Hepatocyte (in vitro differentiated cells): ENCODE data around the gene MDM2. TPM values are rescaled to one million over a fixed set of nuclear protein-coding genes. Genes with fewer than 3 reads are reported as not detected.

Source experiments
- DNase-seq: peaks from one replicate; pipeline ENCODE4 v3.0.0-alpha.2; 2016; ENCODE audit warnings: low spot score
- H2AFZ ChIP-seq: fragments of 200-600 bp; sonication (generic); 2 replicates; pipeline ENCODE4 v1.6.0; 2016; ENCODE audit warnings: antibody characterized with exemption, mild to moderate bottlenecking
- H3K27ac ChIP-seq: fragments of 200-600 bp; sonication (generic); 2 replicates; pipeline ENCODE4 v1.5.1; 2016; ENCODE audit warnings: mild to moderate bottlenecking
- H3K27me3 ChIP-seq: fragments of 200-600 bp; sonication (generic); 2 replicates; pipeline ENCODE4 v1.6.1; 2016
- H3K36me3 ChIP-seq: fragments of 200-600 bp; sonication (generic); replicated peaks from 2 replicates; pipeline ENCODE4 v1.5.1; 2016; ENCODE audit warnings: low read depth; ENCODE audit not compliant: insufficient read depth
- H3K4me1 ChIP-seq: fragments of 200-600 bp; sonication (generic); 2 replicates; pipeline ENCODE4 v1.5.1; 2016; ENCODE audit warnings: mild to moderate bottlenecking, moderate library complexity; ENCODE audit not compliant: insufficient read depth
- H3K4me2 ChIP-seq: fragments of 200-600 bp; sonication (generic); 2 replicates; pipeline ENCODE4 v1.6.0; 2016
- H3K4me3 ChIP-seq: fragments of 200-600 bp; sonication (generic); 2 replicates; pipeline ENCODE4 v1.5.1; 2016; ENCODE audit warnings: mild to moderate bottlenecking
- H3K79me2 ChIP-seq: fragments of 200-600 bp; sonication (generic); 2 replicates; pipeline ENCODE4 v1.6.0; 2017; ENCODE audit warnings: mild to moderate bottlenecking
- H3K9me2 ChIP-seq: fragments of 200-600 bp; sonication (generic); replicated peaks from 2 replicates; pipeline ENCODE4 v1.6.0; 2017; ENCODE audit warnings: mild to moderate bottlenecking; ENCODE audit not compliant: insufficient read depth
- H3K9me3 ChIP-seq: fragments of 200-600 bp; sonication (generic); 2 replicates; pipeline ENCODE4 v1.5.1; 2016; ENCODE audit warnings: low read depth, mild to moderate bottlenecking
- H4K20me1 ChIP-seq: fragments of 200-600 bp; sonication (generic); 2 replicates; pipeline ENCODE4 v1.6.0; 2016; ENCODE audit warnings: mild to moderate bottlenecking; ENCODE audit not compliant: insufficient read depth, poor library complexity, severe bottlenecking
- EZH2 ChIP-seq: fragments of 200-600 bp; sonication (generic); IDR thresholded peaks from 2 replicates; pipeline ENCODE4 v1.6.1; 2016; ENCODE audit warnings: antibody characterized with exemption, mild to moderate bottlenecking, borderline replicate concordance
- EZH2phosphoT487 ChIP-seq: fragments of 200-600 bp; sonication (generic); IDR thresholded peaks from one replicate; pipeline ENCODE4 v1.6.1; 2018; ENCODE audit warnings: antibody characterized with exemption, mild to moderate bottlenecking, low read depth, moderate library complexity; ENCODE audit not compliant: unreplicated experiment, severe bottlenecking
- WGBS: methylation state at CpG from one replicate; pipeline ENCODE4 v1.1.6; 2016; ENCODE audit warnings: low lambda C conversion rate; ENCODE audit errors: missing lambda C conversion rate; 5-methylcytosine and 5-hydroxymethylcytosine counted together
- polyA plus RNA-seq: library from polyadenylated mRNA; unstranded; fragments of >200 nt; fragmentation: Nextera tagmentation; extraction: Ambion mirVana; gene quantifications from 2 replicates; pipeline ENCODE4 v1.2.1, GENCODE V29; 2016
- total RNA-seq: library from RNA; depleted of rRNA; stranded (reverse); fragments of >200 nt; gene quantifications from 2 replicates; pipeline ENCODE4 v1.2.3, GENCODE V29; 2014
- TF ChIP-seq, protein P1 (sequence below): fragments of 200-600 bp; sonication (generic); IDR thresholded peaks from 2 replicates; pipeline ENCODE4 v1.5.1; 2016; ENCODE audit warnings: antibody characterized with exemption, mild to moderate bottlenecking; ENCODE audit not compliant: poor library complexity

MDM2 gene
- total and polyA plus RNA-seq, 2 experiments from 2014 or later: 42.0 to 77.4 TPM

DNA sequence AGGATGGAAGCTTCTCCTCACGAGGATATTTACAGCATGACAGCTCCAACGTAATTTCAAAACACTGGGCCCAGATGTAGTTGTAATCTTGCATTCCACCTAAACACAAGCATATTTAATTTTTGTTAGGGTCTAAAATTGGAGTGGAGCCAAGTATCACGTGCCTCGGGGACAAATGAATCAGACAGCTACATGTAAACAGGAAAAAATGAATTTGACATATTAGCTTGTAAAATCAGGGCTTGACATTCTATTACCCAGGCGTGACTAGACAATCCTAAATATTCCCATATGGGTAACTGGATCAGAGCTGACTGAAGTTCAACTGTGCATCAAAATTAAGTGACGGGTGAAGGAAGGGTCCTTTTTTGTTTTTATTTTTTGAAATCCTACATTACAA, 59.0 kb downstream of the MDM2 start:
- 55% methylated on average over 6 of the region's 6 CpGs for WGBS
- Histone ChIP-seq H3K27me3 (no peaks in the 10 kb centered on the region), H3K27ac (no peak overlapping the region), H2AFZ (no peak overlapping the region), H3K4me3 (no peak overlapping the region), H3K36me3 (no peaks in the 10 kb centered on the region), H3K4me1 (no peaks in the 10 kb centered on the region), H4K20me1 (no peaks in the 10 kb centered on the region), H3K79me2 (no peaks in the 10 kb centered on the region), H3K9me2 (no peaks in the 10 kb centered on the region), H3K4me2 (no peak overlapping the region), H3K9me3 (no peaks in the 10 kb centered on the region)
- no peak for DNase-seq
- TF ChIP-seq, protein P1, sequence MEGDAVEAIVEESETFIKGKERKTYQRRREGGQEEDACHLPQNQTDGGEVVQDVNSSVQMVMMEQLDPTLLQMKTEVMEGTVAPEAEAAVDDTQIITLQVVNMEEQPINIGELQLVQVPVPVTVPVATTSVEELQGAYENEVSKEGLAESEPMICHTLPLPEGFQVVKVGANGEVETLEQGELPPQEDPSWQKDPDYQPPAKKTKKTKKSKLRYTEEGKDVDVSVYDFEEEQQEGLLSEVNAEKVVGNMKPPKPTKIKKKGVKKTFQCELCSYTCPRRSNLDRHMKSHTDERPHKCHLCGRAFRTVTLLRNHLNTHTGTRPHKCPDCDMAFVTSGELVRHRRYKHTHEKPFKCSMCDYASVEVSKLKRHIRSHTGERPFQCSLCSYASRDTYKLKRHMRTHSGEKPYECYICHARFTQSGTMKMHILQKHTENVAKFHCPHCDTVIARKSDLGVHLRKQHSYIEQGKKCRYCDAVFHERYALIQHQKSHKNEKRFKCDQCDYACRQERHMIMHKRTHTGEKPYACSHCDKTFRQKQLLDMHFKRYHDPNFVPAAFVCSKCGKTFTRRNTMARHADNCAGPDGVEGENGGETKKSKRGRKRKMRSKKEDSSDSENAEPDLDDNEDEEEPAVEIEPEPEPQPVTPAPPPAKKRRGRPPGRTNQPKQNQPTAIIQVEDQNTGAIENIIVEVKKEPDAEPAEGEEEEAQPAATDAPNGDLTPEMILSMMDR: no peak
- TF ChIP-seq EZH2phosphoT487 (no peak), EZH2 (no peak)

DNA sequence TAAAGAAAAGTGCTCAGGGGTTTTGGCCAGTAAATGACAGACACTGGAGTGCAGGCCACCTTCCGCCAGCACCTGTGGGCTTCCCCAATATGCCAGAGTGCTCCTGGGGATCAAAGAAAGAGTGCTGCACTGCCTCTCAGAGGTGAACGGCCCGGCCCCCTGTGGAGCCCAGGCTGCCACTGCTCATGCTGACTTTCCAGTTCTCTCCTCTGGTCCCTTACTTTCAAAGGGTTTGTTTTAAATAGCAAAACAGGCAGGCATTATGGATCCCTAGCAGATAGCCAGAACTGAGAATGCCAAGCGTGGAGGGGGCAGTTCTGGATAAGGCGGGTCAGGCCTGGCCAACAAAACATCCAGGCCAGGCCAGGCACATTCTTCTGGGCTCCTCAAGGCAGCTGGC, 59.6 kb downstream of the MDM2 start:
- H3K4me2 ChIP-seq: no peak overlapping the region
- WGBS: 64% methylated on average over 5 of the region's 5 CpGs
- H2AFZ ChIP-seq: no peak overlapping the region
- no peak for DNase-seq
- H3K9me3 ChIP-seq: no peaks in the 10 kb centered on the region
- TF ChIP-seq, protein P1: no peak
- TF ChIP-seq EZH2phosphoT487: no peak
- TF ChIP-seq EZH2: no peak
- H3K27ac ChIP-seq: no peak overlapping the region
- H3K4me1 ChIP-seq: no peaks in the 10 kb centered on the region
- H3K4me3 ChIP-seq: no peak overlapping the region
- no peaks in the 10 kb centered on the region for H3K79me2 ChIP-seq
- no peaks in the 10 kb centered on the region for H3K9me2 ChIP-seq
- H3K27me3 ChIP-seq: no peaks in the 10 kb centered on the region
- H4K20me1 ChIP-seq: no peaks in the 10 kb centered on the region
- no peaks in the 10 kb centered on the region for H3K36me3 ChIP-seq

DNA sequence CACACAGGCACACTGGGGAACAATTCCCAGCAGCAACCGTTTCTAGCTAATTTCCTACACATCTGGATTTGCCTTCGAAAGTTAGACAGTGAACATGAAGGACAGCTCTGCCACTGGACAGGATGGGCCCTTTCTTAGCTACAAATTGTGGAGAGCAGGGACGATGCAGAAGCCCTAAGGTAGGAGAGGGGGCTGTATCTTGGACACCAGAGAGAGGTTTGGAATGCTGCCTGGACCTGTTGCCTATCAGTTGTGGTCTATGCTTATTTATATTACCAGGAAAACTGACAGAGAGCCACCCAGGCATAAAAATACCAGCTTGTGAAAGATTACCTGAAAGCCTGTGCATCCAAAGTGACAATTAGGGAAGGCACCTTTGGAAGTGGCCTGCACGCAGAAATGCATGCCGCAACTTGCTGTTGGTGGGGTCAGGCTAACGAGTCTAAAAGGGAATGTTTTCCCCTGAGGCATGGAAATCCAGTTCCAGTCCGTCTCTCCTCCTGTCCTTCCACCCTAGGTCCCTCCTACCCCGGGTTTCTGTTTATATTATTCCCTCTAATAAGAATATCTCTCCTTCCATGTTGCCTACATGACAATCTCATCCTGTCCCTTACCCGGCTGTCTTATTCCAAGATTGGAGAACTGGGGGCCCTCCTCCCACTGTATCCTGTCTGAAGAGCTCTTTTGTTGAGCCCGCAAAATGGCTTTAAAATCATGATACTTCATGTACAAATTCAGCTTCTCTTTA, 60.2 kb downstream of the MDM2 start:
- Histone ChIP-seq H2AFZ (no peak overlapping the region), H3K4me1 (no peaks in the 10 kb centered on the region), H3K4me3 (no peak overlapping the region), H4K20me1 (no peaks in the 10 kb centered on the region), H3K79me2 (no peaks in the 10 kb centered on the region), H3K36me3 (no peaks in the 10 kb centered on the region), H3K9me2 (no peaks in the 10 kb centered on the region), H3K4me2 (no peak overlapping the region), H3K27ac (no peak overlapping the region), H3K9me3 (no peaks in the 10 kb centered on the region), H3K27me3 (no peaks in the 10 kb centered on the region)
- no peak for TF ChIP-seq EZH2
- no peak for TF ChIP-seq EZH2phosphoT487
- TF ChIP-seq, protein P1: no peak
- DNase-seq: no peak
- 69% methylated on average over 10 of the region's 10 CpGs for WGBS
